Measurements from ENCODE around the gene CYSLTR1. TPM values are rescaled to one million over a fixed set of nuclear protein-coding genes. Genes with fewer than 3 reads are reported as not detected.

Gene CYSLTR1
- total RNA-seq, 3 donors from 2014 or later (not counting 1 experiment from before 2014, with no cell fraction given): 7.6 to 13.8 (median 12.4) TPM

GRCh38 chrX:78330540-78330939, 3.1 kb upstream of the CYSLTR1 start:
- intact Hi-C loops (cut with micrococcal nuclease): no loop called here
- 87% methylated on average over 1 of the region's 1 CpG for WGBS (ENCODE audit: insufficient coverage)

GRCh38 chrX:78330068-78330467, 2.7 kb upstream of the CYSLTR1 start:
- Mint-ChIP-seq H3K36me3 (no peaks in the 10 kb centered on the region), H3K4me1 (peaks cover 36 to 44% of the 10 kb centered on the region in 2 donors), H3K27me3 (ENCODE audit: low read depth in 2 of 2) (peaks cover 0 to 5% of the 10 kb centered on the region in 2 donors), H3K4me3 (no peak overlapping the region), H3K9me3 (no peaks in the 10 kb centered on the region), H3K27ac (peak overlapping the region in 1 of 2 donors; percentile 92)
- WGBS (ENCODE audit: insufficient coverage): 75% methylated on average over 2 of the region's 2 CpGs
- H3K27ac ChIP-seq (ENCODE audit: low read length): peak overlapping the region; percentile 42
- H3K27me3 ChIP-seq (ENCODE audit: control insufficient read depth, insufficient read depth, low read length): no peaks in the 10 kb centered on the region
- peaks cover 10% of the 10 kb centered on the region for H3K4me1 ChIP-seq (ENCODE audit: control insufficient read depth, insufficient read depth, low read length)
- DNase-seq (no peak), ATAC-seq (no peak)
- H3K36me3 ChIP-seq (ENCODE audit: control insufficient read depth, insufficient read depth, low read length): no peaks in the 10 kb centered on the region
- no peak overlapping the region for H3K4me3 ChIP-seq (ENCODE audit: low read length)
- no peak for TF ChIP-seq CTCF (IDR thresholded peaks at IDR 0.05)
- no peaks in the 10 kb centered on the region for H3K9me3 ChIP-seq (ENCODE audit: control insufficient read depth, insufficient read depth, low read length)
- intact Hi-C loops (cut with micrococcal nuclease): no loop called here

More at GRCh38 chrX:78330540-78330939, 3.1 kb upstream of the CYSLTR1 start:
- Mint-ChIP-seq H3K36me3 (no peaks in the 10 kb centered on the region), H3K4me1 (peaks cover 36 to 41% of the 10 kb centered on the region in 2 donors), H3K9me3 (no peaks in the 10 kb centered on the region), H3K27me3 (ENCODE audit: low read depth in 2 of 2) (peaks cover 0 to 5% of the 10 kb centered on the region in 2 donors), H3K4me3 (no peak overlapping the region), H3K27ac (no peak overlapping the region)
- DNase-seq (no peak), ATAC-seq (no peak)
- Histone ChIP-seq H3K36me3 (ENCODE audit: control insufficient read depth, insufficient read depth, low read length) (no peaks in the 10 kb centered on the region), H3K4me1 (ENCODE audit: control insufficient read depth, insufficient read depth, low read length) (peaks cover 10% of the 10 kb centered on the region), H3K27ac (ENCODE audit: low read length) (no peak overlapping the region), H3K27me3 (ENCODE audit: control insufficient read depth, insufficient read depth, low read length) (no peaks in the 10 kb centered on the region), H3K4me3 (ENCODE audit: low read length) (no peak overlapping the region), H3K9me3 (ENCODE audit: control insufficient read depth, insufficient read depth, low read length) (no peaks in the 10 kb centered on the region)
- TF ChIP-seq CTCF (IDR thresholded peaks at IDR 0.05): no peak

GRCh38 chrX:78329486-78329885, 2.1 kb upstream of the CYSLTR1 start:
- Histone ChIP-seq H3K9me3 (ENCODE audit: control insufficient read depth, insufficient read depth, low read length) (no peaks in the 10 kb centered on the region), H3K4me1 (ENCODE audit: control insufficient read depth, insufficient read depth, low read length) (peaks cover 10% of the 10 kb centered on the region), H3K27me3 (ENCODE audit: control insufficient read depth, insufficient read depth, low read length) (no peaks in the 10 kb centered on the region), H3K36me3 (ENCODE audit: control insufficient read depth, insufficient read depth, low read length) (no peaks in the 10 kb centered on the region), H3K4me3 (ENCODE audit: low read length) (no peak overlapping the region), H3K27ac (ENCODE audit: low read length) (peak overlapping the region; percentile 42)
- Mint-ChIP-seq H3K4me3 (peak overlapping the region; percentile 0), H3K4me1 (peaks cover 36 to 44% of the 10 kb centered on the region in 2 donors), H3K9me3 (no peaks in the 10 kb centered on the region), H3K27ac (peak overlapping the region in 1 of 2 donors; percentile 92), H3K36me3 (no peaks in the 10 kb centered on the region), H3K27me3 (ENCODE audit: low read depth in 2 of 2) (peaks cover 0 to 5% of the 10 kb centered on the region in 2 donors)
- TF ChIP-seq CTCF (IDR thresholded peaks at IDR 0.05): no peak
- DNase-seq (peak in 1 of 2 donors; percentile 59), ATAC-seq (no peak)
- intact Hi-C loops (cut with micrococcal nuclease): no loop called here
- WGBS (ENCODE audit: insufficient coverage): 40% methylated on average over 1 of the region's 4 CpGs

GRCh38 chrX:78326401-78326800, 1.0 kb downstream of the CYSLTR1 start:
- H3K27ac ChIP-seq (ENCODE audit: low read length): peak overlapping the region; percentile 63
- H3K4me3 ChIP-seq (ENCODE audit: low read length): peak overlapping the region; percentile 55
- whole genome bisulfite sequencing (ENCODE audit: insufficient coverage): no CpG with 5 or more reads among the region's 2 CpGs
- H3K4me1 Mint-ChIP-seq: peaks cover 58 to 65% of the 10 kb centered on the region in 2 donors
- no peaks in the 10 kb centered on the region for H3K9me3 Mint-ChIP-seq
- H3K36me3 ChIP-seq (ENCODE audit: control insufficient read depth, insufficient read depth, low read length): no peaks in the 10 kb centered on the region
- H3K4me1 ChIP-seq (ENCODE audit: control insufficient read depth, insufficient read depth, low read length): peaks cover 23% of the 10 kb centered on the region
- no peak for ATAC-seq
- no peaks in the 10 kb centered on the region for H3K27me3 ChIP-seq (ENCODE audit: control insufficient read depth, insufficient read depth, low read length)
- intact Hi-C loops (cut with micrococcal nuclease): no loop called here
- H3K9me3 ChIP-seq (ENCODE audit: control insufficient read depth, insufficient read depth, low read length): no peaks in the 10 kb centered on the region
- no peak for DNase-seq
- H3K27ac Mint-ChIP-seq: peak overlapping the region; percentile 77 to 92
- H3K4me3 Mint-ChIP-seq: peak overlapping the region; percentile 90
- no peak for TF ChIP-seq CTCF (IDR thresholded peaks at IDR 0.05)
- no peaks in the 10 kb centered on the region for H3K36me3 Mint-ChIP-seq
- peaks cover 0 to 2% of the 10 kb centered on the region in 2 donors for H3K27me3 Mint-ChIP-seq (ENCODE audit: low read depth in 2 of 2)

Data from natural killer cell (primary cell).